Endodermal cell (in vitro differentiated cells): ENCODE data around the gene CRMP1. TPM values are rescaled to one million over a fixed set of nuclear protein-coding genes. Genes with fewer than 3 reads are reported as not detected.

Experiments used
- DNase-seq: peaks from one replicate; pipeline ENCODE4 v3.0.0-alpha.2; 2017
- H3K27ac ChIP-seq: 2 replicates; pipeline ENCODE4 v1.5.1; 2013; ENCODE audit warnings: mild to moderate bottlenecking, low read depth, low read length, moderate library complexity
- H3K27me3 ChIP-seq: 2 replicates; pipeline ENCODE4 v1.6.1; 2013; ENCODE audit warnings: mild to moderate bottlenecking, low read length, moderate library complexity; ENCODE audit not compliant: insufficient read depth, control insufficient read depth, poor library complexity, severe bottlenecking
- H3K36me3 ChIP-seq: 2 replicates; pipeline ENCODE4 v1.7.0; 2013; ENCODE audit warnings: mild to moderate bottlenecking, low read length, moderate library complexity; ENCODE audit not compliant: control insufficient read depth, insufficient read depth
- H3K4me1 ChIP-seq: one replicate; pipeline ENCODE4 v1.7.0; 2013; ENCODE audit warnings: low read length; ENCODE audit not compliant: control insufficient read depth, insufficient read depth
- H3K4me3 ChIP-seq: 2 replicates; pipeline ENCODE4 v1.5.1; 2013; ENCODE audit warnings: mild to moderate bottlenecking, low read length, moderate library complexity
- H3K9ac ChIP-seq: 2 replicates; pipeline ENCODE4 v1.6.1; 2013; ENCODE audit warnings: mild to moderate bottlenecking, low read length, moderate library complexity; ENCODE audit not compliant: poor library complexity, severe bottlenecking; ENCODE audit errors: extremely low read depth
- H3K9me3 ChIP-seq: 2 replicates; pipeline ENCODE4 v1.6.1; 2013; ENCODE audit warnings: mild to moderate bottlenecking, low read length, moderate library complexity; ENCODE audit not compliant: control insufficient read depth
- H3K27ac Mint-ChIP-seq: 2 replicates; pipeline ENCODE4 v1.8.0; 2020; ENCODE audit warnings: mixed read lengths
- H3K27me3 Mint-ChIP-seq: 2 replicates; pipeline ENCODE4 v1.8.0; 2021; ENCODE audit warnings: mild to moderate bottlenecking, mixed read lengths; ENCODE audit not compliant: insufficient read depth
- H3K36me3 Mint-ChIP-seq: 2 replicates; pipeline ENCODE4 v1.8.0; 2020; ENCODE audit warnings: low read depth, mixed read lengths
- H3K4me1 Mint-ChIP-seq: 2 replicates; pipeline ENCODE4 v1.8.0; 2020; ENCODE audit warnings: mixed read lengths
- H3K4me3 Mint-ChIP-seq: 2 replicates; pipeline ENCODE4 v1.8.0; 2020; ENCODE audit warnings: mild to moderate bottlenecking, moderate library complexity, mixed read lengths
- H3K9me3 Mint-ChIP-seq: 2 replicates; pipeline ENCODE4 v1.8.0; 2020; ENCODE audit warnings: mild to moderate bottlenecking, mixed read lengths
- WGBS, 2 experiments: methylation state at CpG; one replicate each; pipeline versions ENCODE4 v1.1.5 to v1.1.7; 2013; ENCODE audit warnings: missing lambda C conversion rate in 2 of 2, mixed read lengths in 1 of 2; ENCODE audit not compliant: insufficient coverage in 1 of 2, insufficient read length in 1 of 2; 5-methylcytosine and 5-hydroxymethylcytosine counted together
- total RNA-seq, 2 donors: library from RNA; stranded (reverse); fragmentation: NEBNext Ultra II Directional in 1 of 2; extraction: Animal tissue kit (Norgen Biotek cat#: 25700) in 1 of 2; gene quantifications; 2 replicates in 1 of 2; 3 replicates in 1 of 2; pipeline ENCODE4 v1.2.1, GENCODE V29; 2021
- TF ChIP-seq, protein P1 (sequence below): fragments of 200-600 bp; sonication (generic); conservative IDR thresholded peaks from 2 replicates; pipeline ENCODE4 v1.5.0; 2021; ENCODE audit warnings: antibody characterized with exemption, mild to moderate bottlenecking

The CRMP1 gene
- total RNA-seq, 2 donors from 2014 or later, result 40.0 to 64.9 TPM

DNA sequence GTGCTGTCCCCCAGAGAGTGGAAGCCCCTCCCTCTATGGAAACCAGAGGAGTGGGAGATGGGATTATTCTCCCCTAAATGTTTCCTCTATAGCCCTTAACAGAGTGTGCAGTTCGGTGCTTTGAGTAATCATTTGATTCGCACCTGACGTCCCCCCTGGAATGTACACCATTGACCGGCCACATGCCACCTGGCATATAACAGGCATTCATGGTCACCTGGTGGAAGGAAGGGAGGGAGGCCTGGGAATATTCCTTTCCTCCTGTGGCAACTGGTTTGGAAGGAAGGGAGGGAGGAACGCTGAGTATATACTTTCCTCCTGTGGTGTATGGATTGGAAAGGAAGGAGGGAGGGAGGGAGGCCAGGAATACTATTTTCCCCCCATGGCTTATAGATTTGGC is 77.2 kb downstream of the CRMP1 start:
- TF ChIP-seq, protein P1, sequence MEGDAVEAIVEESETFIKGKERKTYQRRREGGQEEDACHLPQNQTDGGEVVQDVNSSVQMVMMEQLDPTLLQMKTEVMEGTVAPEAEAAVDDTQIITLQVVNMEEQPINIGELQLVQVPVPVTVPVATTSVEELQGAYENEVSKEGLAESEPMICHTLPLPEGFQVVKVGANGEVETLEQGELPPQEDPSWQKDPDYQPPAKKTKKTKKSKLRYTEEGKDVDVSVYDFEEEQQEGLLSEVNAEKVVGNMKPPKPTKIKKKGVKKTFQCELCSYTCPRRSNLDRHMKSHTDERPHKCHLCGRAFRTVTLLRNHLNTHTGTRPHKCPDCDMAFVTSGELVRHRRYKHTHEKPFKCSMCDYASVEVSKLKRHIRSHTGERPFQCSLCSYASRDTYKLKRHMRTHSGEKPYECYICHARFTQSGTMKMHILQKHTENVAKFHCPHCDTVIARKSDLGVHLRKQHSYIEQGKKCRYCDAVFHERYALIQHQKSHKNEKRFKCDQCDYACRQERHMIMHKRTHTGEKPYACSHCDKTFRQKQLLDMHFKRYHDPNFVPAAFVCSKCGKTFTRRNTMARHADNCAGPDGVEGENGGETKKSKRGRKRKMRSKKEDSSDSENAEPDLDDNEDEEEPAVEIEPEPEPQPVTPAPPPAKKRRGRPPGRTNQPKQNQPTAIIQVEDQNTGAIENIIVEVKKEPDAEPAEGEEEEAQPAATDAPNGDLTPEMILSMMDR, result no peak
- Histone ChIP-seq H3K9me3 (no peaks in the 10 kb centered on the region), H3K27me3 (no peaks in the 10 kb centered on the region), H3K4me3 (no peak overlapping the region), H3K27ac (no peak overlapping the region), H3K9ac (no peak overlapping the region), H3K36me3 (peaks cover 37% of the 10 kb centered on the region), H3K4me1 (no peaks in the 10 kb centered on the region)
- peaks cover 24% of the 10 kb centered on the region for H3K9me3 Mint-ChIP-seq
- peaks cover 84% of the 10 kb centered on the region for H3K36me3 Mint-ChIP-seq
- 79 to 85% methylated on average over 4 to 5 of the region's 5 CpGs for WGBS, 2 experiments
- no peak overlapping the region for H3K4me3 Mint-ChIP-seq
- H3K27ac Mint-ChIP-seq, result no peak overlapping the region
- no peak for DNase-seq
- H3K27me3 Mint-ChIP-seq, result no peaks in the 10 kb centered on the region
- H3K4me1 Mint-ChIP-seq, result no peaks in the 10 kb centered on the region

DNA sequence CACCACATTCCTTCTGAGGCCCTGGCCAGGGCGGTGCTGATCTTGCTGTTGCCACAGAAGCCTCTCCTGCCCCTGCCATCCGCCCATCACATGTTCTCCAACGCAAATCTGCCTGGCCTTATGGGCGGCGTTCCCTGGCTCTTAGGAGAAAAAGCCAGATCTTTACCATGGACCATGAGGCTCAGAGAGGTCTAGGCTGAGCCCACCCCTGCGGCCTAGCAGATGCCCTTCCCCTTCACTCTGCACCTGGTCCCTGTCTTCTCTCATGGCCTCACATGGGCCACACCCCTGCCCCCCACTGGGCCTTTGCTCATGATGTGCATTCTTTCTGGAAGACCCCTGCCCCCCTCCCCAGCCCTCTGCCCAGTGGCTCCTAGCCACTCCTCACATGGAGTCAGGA is 78.5 kb downstream of the CRMP1 start:
- Mint-ChIP-seq H3K4me1 (no peaks in the 10 kb centered on the region), H3K9me3 (peaks cover 31% of the 10 kb centered on the region), H3K4me3 (no peak overlapping the region), H3K36me3 (peaks cover 84% of the 10 kb centered on the region), H3K27me3 (no peaks in the 10 kb centered on the region), H3K27ac (no peak overlapping the region)
- Histone ChIP-seq H3K4me1 (no peaks in the 10 kb centered on the region), H3K27me3 (no peaks in the 10 kb centered on the region), H3K9ac (no peak overlapping the region), H3K27ac (no peak overlapping the region), H3K36me3 (peaks cover 36% of the 10 kb centered on the region), H3K4me3 (no peak overlapping the region), H3K9me3 (no peaks in the 10 kb centered on the region)
- WGBS, 2 experiments, result 95 to 100% methylated on average over 2 to 6 of the region's 6 CpGs
- no peak for DNase-seq
- TF ChIP-seq, protein P1, result no peak

DNA sequence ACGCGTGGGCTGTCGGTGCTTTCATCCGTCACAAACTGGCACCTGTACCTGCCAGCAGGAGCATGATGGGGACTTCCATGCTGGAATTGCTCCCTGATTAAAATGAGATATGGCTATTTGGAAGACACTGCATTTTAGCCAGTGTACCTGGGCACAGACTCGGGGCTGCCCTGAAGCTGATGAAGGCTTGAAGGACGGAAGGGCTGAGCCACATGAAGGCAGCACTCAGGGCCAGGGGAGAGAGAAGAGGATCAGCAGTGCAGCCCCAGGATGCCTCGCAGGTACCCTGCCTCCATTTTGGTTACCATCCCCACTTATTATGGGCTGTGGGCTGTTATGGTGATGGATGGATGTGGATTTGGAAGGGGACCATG is 79.0 kb downstream of the CRMP1 start:
- Histone ChIP-seq H3K27ac (no peak overlapping the region), H3K4me3 (no peak overlapping the region), H3K9ac (no peak overlapping the region), H3K9me3 (no peaks in the 10 kb centered on the region), H3K27me3 (no peaks in the 10 kb centered on the region), H3K4me1 (no peaks in the 10 kb centered on the region), H3K36me3 (peaks cover 31% of the 10 kb centered on the region)
- no peak for DNase-seq
- WGBS, 2 experiments, result 96 to 97% methylated on average over 4 to 7 of the region's 7 CpGs
- TF ChIP-seq, protein P1, result no peak
- no peak overlapping the region for H3K27ac Mint-ChIP-seq
- H3K4me3 Mint-ChIP-seq, result no peak overlapping the region
- no peaks in the 10 kb centered on the region for H3K27me3 Mint-ChIP-seq
- no peaks in the 10 kb centered on the region for H3K4me1 Mint-ChIP-seq
- H3K9me3 Mint-ChIP-seq, result peaks cover 31% of the 10 kb centered on the region
- peaks cover 85% of the 10 kb centered on the region for H3K36me3 Mint-ChIP-seq
